ENCODE measurements around the gene WIPF2. TPM values are rescaled to one million over a fixed set of nuclear protein-coding genes. Genes with fewer than 3 reads are reported as not detected.
"Not testable (repeated sequence)": the region's sequence is repeated elsewhere in the genome, so short reads cannot be mapped to it uniquely, and the experiment has no call there.

WIPF2 gene
- total RNA-seq, 1 experiment from 2014 or later, result 37.2 TPM

DNA sequence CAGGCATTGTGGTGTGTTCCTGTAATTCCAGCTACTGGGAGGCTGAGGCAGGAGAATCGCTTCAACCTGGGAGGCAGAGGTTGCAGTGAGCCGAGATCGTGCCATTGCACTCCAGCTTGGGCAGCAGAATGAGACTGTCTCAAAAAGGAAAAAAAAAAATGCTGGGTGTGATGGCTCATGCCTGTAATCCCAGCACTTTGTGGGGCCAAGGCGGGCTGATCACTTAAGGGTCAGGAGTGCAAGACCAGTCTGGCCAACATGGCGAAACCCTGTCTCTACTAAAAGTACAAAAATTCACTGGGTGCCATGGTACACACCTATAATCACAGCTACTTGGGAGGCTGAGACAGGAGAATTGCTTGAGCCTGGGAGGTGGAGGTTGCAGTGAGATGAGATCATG, 85.8 kb downstream of the WIPF2 start:
- H3K9me2 ChIP-seq (ENCODE audit: insufficient read depth); H3K27me3 ChIP-seq (ENCODE audit: insufficient read depth, low read depth); BruUV-seq (replicated peaks); POLR2A ChIA-PET (ENCODE audit: unreplicated experiment); H3K9me3 ChIP-seq (ENCODE audit: insufficient read depth, low read depth); H2AFZ ChIP-seq; H4K20me1 ChIP-seq (ENCODE audit: insufficient read depth); H3K36me3 ChIP-seq (ENCODE audit: low read depth); H3K4me3 ChIP-seq; H3K79me2 ChIP-seq (ENCODE audit: low read depth); DNase-seq; H3K27ac ChIP-seq; H3K4me2 ChIP-seq: not testable (repeated sequence)
- H3K4me1 ChIP-seq (replicated peaks; ENCODE audit: insufficient read depth), result peaks cover 60% of the 10 kb centered on the region
- H3F3A ChIP-seq (ENCODE audit: insufficient read depth, low read depth), result peaks cover 54% of the 10 kb centered on the region
- CTCF ChIA-PET, result interaction anchor here (0.6 to 0.7 kb wide), 2 partner anchors 14 to 54 kb away, joined by 3 to 7 read pairs; no protein-coding TSS in a partner anchor
- intact Hi-C loops (cut with micrococcal nuclease; ENCODE audit: unreplicated experiment), result loop anchor here (5.0 kb wide), 1 partner anchor 227 kb away; no protein-coding TSS in a partner anchor

DNA sequence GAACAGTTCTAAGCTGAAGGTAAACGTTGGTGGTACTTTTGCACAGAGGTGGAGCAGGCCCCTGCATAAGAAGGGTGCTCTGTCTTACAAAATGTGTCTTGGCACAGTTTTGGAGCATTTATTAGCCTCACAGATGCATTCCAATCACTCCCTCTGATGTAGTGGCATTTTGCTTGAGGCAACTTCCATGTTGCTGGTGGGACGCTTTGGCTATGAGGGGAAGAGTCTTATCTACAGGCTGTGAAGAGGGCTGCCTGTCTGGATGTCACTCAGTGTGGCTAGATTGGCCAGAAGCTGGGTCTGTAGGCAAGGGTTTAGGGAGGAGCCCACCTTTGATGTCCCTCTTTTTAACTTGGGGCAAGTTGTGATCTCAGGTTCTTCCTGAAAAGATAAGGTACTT, 87.3 kb downstream of the WIPF2 start:
- no peak for DNase-seq
- peaks cover 50% of the 10 kb centered on the region for H3F3A ChIP-seq (ENCODE audit: insufficient read depth, low read depth)
- H3K4me3 ChIP-seq, result no peak overlapping the region
- H3K9me3 ChIP-seq (ENCODE audit: insufficient read depth, low read depth), result no peaks in the 10 kb centered on the region
- no peaks in the 10 kb centered on the region for H3K36me3 ChIP-seq (ENCODE audit: low read depth)
- H3K27ac ChIP-seq, result peak overlapping the region; percentile 25
- H3K4me1 ChIP-seq (replicated peaks; ENCODE audit: insufficient read depth), result peaks cover 76% of the 10 kb centered on the region
- H3K9me2 ChIP-seq (ENCODE audit: insufficient read depth), result no peaks in the 10 kb centered on the region
- H3K4me2 ChIP-seq, result peak overlapping the region; percentile 89
- no peaks in the 10 kb centered on the region for H3K79me2 ChIP-seq (ENCODE audit: low read depth)
- no peaks in the 10 kb centered on the region for H3K27me3 ChIP-seq (ENCODE audit: insufficient read depth, low read depth)
- ChIA-PET POLR2A (ENCODE audit: unreplicated experiment) (interaction anchor here (0.5 kb wide), 1 partner anchor 250 kb away, joined by 3 read pairs; no protein-coding TSS in a partner anchor), CTCF (no interaction called here)
- TF ChIP-seq, protein P1, sequence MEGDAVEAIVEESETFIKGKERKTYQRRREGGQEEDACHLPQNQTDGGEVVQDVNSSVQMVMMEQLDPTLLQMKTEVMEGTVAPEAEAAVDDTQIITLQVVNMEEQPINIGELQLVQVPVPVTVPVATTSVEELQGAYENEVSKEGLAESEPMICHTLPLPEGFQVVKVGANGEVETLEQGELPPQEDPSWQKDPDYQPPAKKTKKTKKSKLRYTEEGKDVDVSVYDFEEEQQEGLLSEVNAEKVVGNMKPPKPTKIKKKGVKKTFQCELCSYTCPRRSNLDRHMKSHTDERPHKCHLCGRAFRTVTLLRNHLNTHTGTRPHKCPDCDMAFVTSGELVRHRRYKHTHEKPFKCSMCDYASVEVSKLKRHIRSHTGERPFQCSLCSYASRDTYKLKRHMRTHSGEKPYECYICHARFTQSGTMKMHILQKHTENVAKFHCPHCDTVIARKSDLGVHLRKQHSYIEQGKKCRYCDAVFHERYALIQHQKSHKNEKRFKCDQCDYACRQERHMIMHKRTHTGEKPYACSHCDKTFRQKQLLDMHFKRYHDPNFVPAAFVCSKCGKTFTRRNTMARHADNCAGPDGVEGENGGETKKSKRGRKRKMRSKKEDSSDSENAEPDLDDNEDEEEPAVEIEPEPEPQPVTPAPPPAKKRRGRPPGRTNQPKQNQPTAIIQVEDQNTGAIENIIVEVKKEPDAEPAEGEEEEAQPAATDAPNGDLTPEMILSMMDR (conservative IDR thresholded peaks at IDR 0.05), result no peak
- no peak for TF ChIP-seq EZH2 (IDR thresholded peaks at IDR 0.05; ENCODE audit: low read depth)
- no TSS peak for BruUV-seq (replicated peaks)
- H2AFZ ChIP-seq, result no peak overlapping the region
- intact Hi-C loops (cut with micrococcal nuclease; ENCODE audit: unreplicated experiment), result no loop called here
- no peaks in the 10 kb centered on the region for H4K20me1 ChIP-seq (ENCODE audit: insufficient read depth)

DNA sequence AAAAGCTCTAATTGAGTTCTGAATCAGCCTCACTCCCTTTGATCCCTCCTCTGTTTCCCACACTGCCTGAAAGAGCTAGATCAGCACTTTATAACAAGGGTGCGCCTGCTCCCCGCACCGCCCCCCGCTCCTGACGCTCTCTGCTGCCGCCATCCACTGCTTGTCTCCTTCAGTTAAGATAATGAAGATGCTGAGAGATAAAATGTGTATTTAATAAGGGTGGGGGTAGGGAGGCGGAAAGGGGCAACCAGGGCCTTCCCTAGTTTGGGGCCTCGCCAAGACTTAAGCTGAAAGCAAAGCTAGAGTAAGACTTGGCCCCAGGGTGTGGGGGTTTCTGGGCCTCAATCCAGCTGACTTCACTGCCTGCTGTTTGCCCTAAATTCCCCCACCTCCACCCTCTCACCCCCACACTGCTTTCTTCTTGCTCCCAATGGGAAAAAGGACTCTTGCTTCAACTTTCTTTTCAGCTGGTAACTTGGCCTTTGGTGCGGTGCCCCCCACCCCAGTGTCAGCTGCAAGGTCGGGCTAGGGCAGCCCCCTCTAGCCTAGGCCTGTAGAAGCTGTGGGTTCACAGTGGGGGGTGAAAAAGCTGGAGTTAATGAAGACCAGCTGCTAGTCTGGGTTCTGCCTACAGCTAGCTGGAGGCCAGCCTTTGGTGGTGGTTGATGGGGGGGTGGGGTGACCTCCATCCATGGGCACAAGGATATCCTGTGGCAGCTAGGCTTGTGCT, 88.1 kb downstream of the WIPF2 start:
- H3K9me3 ChIP-seq (ENCODE audit: insufficient read depth, low read depth), result no peaks in the 10 kb centered on the region
- peak overlapping the region; percentile 25 for H3K27ac ChIP-seq
- no peak for DNase-seq
- peaks cover 53% of the 10 kb centered on the region for H3F3A ChIP-seq (ENCODE audit: insufficient read depth, low read depth)
- H4K20me1 ChIP-seq (ENCODE audit: insufficient read depth), result no peaks in the 10 kb centered on the region
- TF ChIP-seq EZH2 (IDR thresholded peaks at IDR 0.05; ENCODE audit: low read depth), result no peak
- TF ChIP-seq, protein P1 (conservative IDR thresholded peaks at IDR 0.05), result no peak
- no peaks in the 10 kb centered on the region for H3K9me2 ChIP-seq (ENCODE audit: insufficient read depth)
- peak overlapping the region; percentile 89 for H3K4me2 ChIP-seq
- CTCF ChIA-PET, result interaction anchor here (0.6 kb wide), 1 partner anchor 21 kb away, joined by 5 read pairs; no protein-coding TSS in a partner anchor
- no peaks in the 10 kb centered on the region for H3K27me3 ChIP-seq (ENCODE audit: insufficient read depth, low read depth)
- H3K4me1 ChIP-seq (replicated peaks; ENCODE audit: insufficient read depth), result peaks cover 83% of the 10 kb centered on the region
- no peak overlapping the region for H2AFZ ChIP-seq
- no peaks in the 10 kb centered on the region for H3K36me3 ChIP-seq (ENCODE audit: low read depth)
- H3K79me2 ChIP-seq (ENCODE audit: low read depth), result no peaks in the 10 kb centered on the region
- intact Hi-C loops (cut with micrococcal nuclease; ENCODE audit: unreplicated experiment), result no loop called here
- H3K4me3 ChIP-seq, result no peak overlapping the region
- POLR2A ChIA-PET (ENCODE audit: unreplicated experiment), result interaction anchor here (0.5 to 0.7 kb wide), 3 partner anchors 9 to 249 kb away, joined by 3 to 6 read pairs (median 3); no protein-coding TSS in a partner anchor
- no TSS peak for BruUV-seq (replicated peaks)

All from PC-9 (cell line).